NCI-H2196 (cell line): ENCODE data around the gene FAM161B.
"Not testable (repeated sequence)": the region's sequence is repeated elsewhere in the genome, so short reads cannot be mapped to it uniquely, and the experiment has no call there.

Experiments
- DNase-seq: peaks from one replicate; lab custom pipeline; 2025; ENCODE audit not compliant: unreplicated experiment; lab: John Stamatoyannopoulos, UW

FAM161B gene

GRCh38 chr14:73944432-73945158 is 5.3 kb downstream of the FAM161B start:
- DNase-seq = no peak

- DNase-seq = peak; percentile 14
Measured at GRCh38 chr14:73943083-73943482, 6.8 kb downstream of the FAM161B start.

GRCh38 chr14:73942180-73942579 is 7.7 kb downstream of the FAM161B start:
- no peak for DNase-seq

- no peak for DNase-seq
Measured at GRCh38 chr14:73937012-73937411, 12.9 kb downstream of the FAM161B start.

- DNase-seq = no peak
Measured at GRCh38 chr14:73936548-73936947, 13.3 kb downstream of the FAM161B start.

GRCh38 chr14:73935666-73936065 is 14.2 kb downstream of the FAM161B start:
- DNase-seq = peak; percentile 14

GRCh38 chr14:73924337-73924736 is 25.6 kb downstream of the FAM161B start:
- no peak for DNase-seq

- not testable (repeated sequence) for DNase-seq
Measured at GRCh38 chr14:73919457-73919856, 30.4 kb downstream of the FAM161B start.

GRCh38 chr14:73916324-73916723 is 33.6 kb downstream of the FAM161B start:
- no peak for DNase-seq

GRCh38 chr14:73913256-73913655 is 36.6 kb downstream of the FAM161B start:
- DNase-seq = no peak

- no peak for DNase-seq
Measured at GRCh38 chr14:73909681-73910080, 40.2 kb downstream of the FAM161B start.

- DNase-seq = no peak
Measured at GRCh38 chr14:73903028-73903427, 46.9 kb downstream of the FAM161B start.

- DNase-seq = no peak
Measured at GRCh38 chr14:73896521-73896920, 53.4 kb downstream of the FAM161B start.

- DNase-seq = no peak
Measured at GRCh38 chr14:73895939-73896338, 54.0 kb downstream of the FAM161B start.

- DNase-seq = not testable (repeated sequence)
Measured at GRCh38 chr14:73894180-73894687, 55.7 kb downstream of the FAM161B start.

- DNase-seq = no peak
Measured at GRCh38 chr14:73889376-73889775, 60.5 kb downstream of the FAM161B start.

GRCh38 chr14:73888971-73889370 is 60.9 kb downstream of the FAM161B start:
- no peak for DNase-seq

- no peak for DNase-seq
Measured at GRCh38 chr14:73888460-73888725, 61.5 kb downstream of the FAM161B start.

- DNase-seq = no peak
Measured at GRCh38 chr14:73887694-73888459, 62.0 kb downstream of the FAM161B start.

- DNase-seq = no peak
Measured at GRCh38 chr14:73887318-73887616, 62.6 kb downstream of the FAM161B start.

- DNase-seq = peak; percentile 86
Measured at GRCh38 chr14:73886449-73887317, 63.2 kb downstream of the FAM161B start, which contains the start of gene ZNF410. ZNF410 (plus strand) TSS chr14:73886859; CDS start chr14:73892176, 5,317 bp downstream.
